Measurements from ENCODE around the gene MCF2L2.

- TF ChIP-seq CTCF (tag by site-specific recombination; IDR thresholded peaks at IDR 0.05) (no peak), ZNF24 (tag by site-specific recombination; IDR thresholded peaks at IDR 0.05) (no peak), ZNF837 (tag by site-specific recombination; IDR thresholded peaks at IDR 0.05) (no peak), YY1 (tag by site-specific recombination; IDR thresholded peaks at IDR 0.05) (no peak), ZNF701 (tag by site-specific recombination; IDR thresholded peaks at IDR 0.05) (no peak), ZNF211 (tag by site-specific recombination; IDR thresholded peaks at IDR 0.05; ENCODE audit: low read depth) (no peak), ZNF292 (tag by site-specific recombination; IDR thresholded peaks at IDR 0.05; ENCODE audit: borderline replicate concordance, low read depth) (no peak)
These were observed 8.6 kb upstream of the MCF2L2 start for GRCh38 chr3:183437061-183437460.
